Right forelimb (tissue), 1 donor: ENCODE measurements around the gene SFT2D2.
"Not testable (repeated sequence)": the region's sequence is repeated elsewhere in the genome, so short reads cannot be mapped to it uniquely, and the experiment has no call there.

Source experiments
- DNase-seq: peaks from one replicate; pipeline ENCODE4 v3.0.0-alpha.2; 2018

SFT2D2 gene

GRCh38 chr1:168225476-168226190, at the start of gene SFT2D2:
Gene SFT2D2, plus strand, starts transcription at chr1:168226004. Its CDS starts 76 bp downstream, at chr1:168226080.
- DNase-seq: peak; percentile 89

GRCh38 chr1:168178227-168178637, 47.6 kb upstream of the SFT2D2 start:
- no peak for DNase-seq

GRCh38 chr1:168178638-168179437, 47.0 kb upstream of the SFT2D2 start, which contains the start of gene TIPRL:
Gene TIPRL, plus strand, starts transcription at chr1:168178962. Its CDS starts 116 bp downstream, at chr1:168179078.
- DNase-seq: peak; percentile 97

GRCh38 chr1:168179438-168180147, 46.2 kb upstream of the SFT2D2 start:
- DNase-seq: no peak

GRCh38 chr1:168180148-168180524, 45.7 kb upstream of the SFT2D2 start:
- DNase-seq: no peak

- not testable (repeated sequence) for DNase-seq
These were observed 44.6 kb upstream of the SFT2D2 start for GRCh38 chr1:168181063-168181720.

- DNase-seq: no peak
These were observed 38.6 kb upstream of the SFT2D2 start for GRCh38 chr1:168187177-168187576.

- DNase-seq: no peak
These were observed 35.4 kb upstream of the SFT2D2 start for GRCh38 chr1:168190403-168190802.

GRCh38 chr1:168195199-168196135, 30.3 kb upstream of the SFT2D2 start:
- DNase-seq: no peak

GRCh38 chr1:168199056-168199455, 26.7 kb upstream of the SFT2D2 start:
- no peak for DNase-seq

GRCh38 chr1:168202941-168203654, 22.7 kb upstream of the SFT2D2 start:
- DNase-seq: no peak

GRCh38 chr1:168206111-168206510, 19.7 kb upstream of the SFT2D2 start:
- no peak for DNase-seq

GRCh38 chr1:168207673-168208072, 18.1 kb upstream of the SFT2D2 start:
- DNase-seq: not testable (repeated sequence)

- no peak for DNase-seq
These were observed 15.5 kb upstream of the SFT2D2 start for GRCh38 chr1:168210312-168210711.

- no peak for DNase-seq
These were observed 12.5 kb upstream of the SFT2D2 start for GRCh38 chr1:168213349-168213748.

- DNase-seq: no peak
These were observed 9.6 kb upstream of the SFT2D2 start for GRCh38 chr1:168216171-168216570.

- no peak for DNase-seq
These were observed 8.1 kb upstream of the SFT2D2 start for GRCh38 chr1:168217664-168218063.

- DNase-seq: no peak
These were observed 7.1 kb upstream of the SFT2D2 start for GRCh38 chr1:168218658-168219057.

GRCh38 chr1:168220470-168220871, 5.3 kb upstream of the SFT2D2 start:
- DNase-seq: no peak

- no peak for DNase-seq
These were observed 4.5 kb upstream of the SFT2D2 start for GRCh38 chr1:168221275-168221674.

GRCh38 chr1:168223261-168223660, 2.5 kb upstream of the SFT2D2 start:
- DNase-seq: no peak
